GM12892 (cell line): Measurements from ENCODE around the gene GRID1.

Experiments
- POLR2A ChIP-seq: IDR thresholded peaks from 2 replicates; pipeline ENCODE4 v1.6.1; 2011; ENCODE audit warnings: low read depth, low read length, control low read depth
- TAF1 ChIP-seq: IDR thresholded peaks from 2 replicates; pipeline ENCODE4 v1.6.1; 2011; ENCODE audit warnings: low read depth, mild to moderate bottlenecking, control low read depth, low read length, borderline replicate concordance

GRCh38 chr10:85741626-85742300, 624.8 kb downstream of the GRID1 start:
- no peak for TF ChIP-seq POLR2A
- peak; percentile 31; the same call in 1 of the 2 replicates for TF ChIP-seq TAF1
